Smooth muscle cell (in vitro differentiated cells): ENCODE data around the gene ANKRD49. TPM values are rescaled to one million over a fixed set of nuclear protein-coding genes. Genes with fewer than 3 reads are reported as not detected.
A peak's percentile ranks its signal among the peaks of the same experiment; 100 is the strongest.

Experiments used
- DNase-seq: peaks from one replicate; lab custom pipeline; 2025; ENCODE audit not compliant: unreplicated experiment; lab: John Stamatoyannopoulos, UW
- H2AFZ ChIP-seq: fragments of 200-600 bp; sonication (generic); 2 replicates; pipeline ENCODE4 v1.6.0; 2016; ENCODE audit warnings: antibody characterized with exemption, low read depth, mild to moderate bottlenecking
- H3F3A ChIP-seq: fragments of 200-600 bp; sonication (generic); 2 replicates; pipeline ENCODE4 v1.6.0; 2017; ENCODE audit warnings: antibody characterized with exemption, low read depth
- H3K27ac ChIP-seq: fragments of 200-600 bp; sonication (generic); 2 replicates; pipeline ENCODE4 v1.5.1; 2016; ENCODE audit warnings: low read depth, mild to moderate bottlenecking
- H3K27me3 ChIP-seq: fragments of 200-600 bp; sonication (generic); 2 replicates; pipeline ENCODE4 v1.6.1; 2016; ENCODE audit warnings: low read depth, mild to moderate bottlenecking
- H3K36me3 ChIP-seq: fragments of 200-600 bp; sonication (generic); 2 replicates; pipeline ENCODE4 v1.5.1; 2016; ENCODE audit warnings: low read depth
- H3K4me1 ChIP-seq: fragments of 200-600 bp; sonication (generic); 2 replicates; pipeline ENCODE4 v1.5.1; 2016; ENCODE audit warnings: low read depth
- H3K4me2 ChIP-seq: fragments of 200-600 bp; sonication (generic); 2 replicates; pipeline ENCODE4 v1.6.0; 2016; ENCODE audit warnings: mild to moderate bottlenecking
- H3K4me3 ChIP-seq: fragments of 200-600 bp; sonication (generic); 2 replicates; pipeline ENCODE4 v1.5.1; 2016; ENCODE audit warnings: mild to moderate bottlenecking
- H3K79me2 ChIP-seq: fragments of 200-600 bp; sonication (generic); 2 replicates; pipeline ENCODE4 v1.6.0; 2016; ENCODE audit warnings: low read depth, mild to moderate bottlenecking
- H3K9ac ChIP-seq: fragments of 200-600 bp; sonication (generic); 2 replicates; pipeline ENCODE4 v1.6.0; 2016; ENCODE audit warnings: low read depth
- H3K9me3 ChIP-seq: fragments of 200-600 bp; sonication (generic); replicated peaks from 2 replicates; pipeline ENCODE4 v1.5.1; 2016; ENCODE audit warnings: low read depth
- H4K20me1 ChIP-seq: fragments of 200-600 bp; sonication (generic); 2 replicates; pipeline ENCODE4 v1.6.0; 2016; ENCODE audit warnings: low read depth
- WGBS: methylation state at CpG from one replicate; pipeline ENCODE4 v1.1.7; 2016; ENCODE audit warnings: low lambda C conversion rate; 5-methylcytosine and 5-hydroxymethylcytosine counted together
- polyA plus RNA-seq: library from polyadenylated mRNA; unstranded; fragments of >200 nt; fragmentation: Nextera tagmentation; extraction: Ambion mirVana; gene quantifications from 2 replicates; pipeline ENCODE4 v1.2.1, GENCODE V29; 2016
- total RNA-seq: library from RNA; depleted of rRNA; stranded (reverse); fragments of >200 nt; gene quantifications from 2 replicates; pipeline ENCODE4 v1.2.3, GENCODE V29; 2014
- TF ChIP-seq, protein P1 (sequence below): fragments of 200-600 bp; sonication (generic); IDR thresholded peaks from 2 replicates; pipeline ENCODE4 v1.5.1; 2017; ENCODE audit warnings: borderline replicate concordance, mild to moderate bottlenecking, antibody characterized with exemption; ENCODE audit not compliant: insufficient read depth, poor library complexity, severe bottlenecking

The ANKRD49 gene
- total and polyA plus RNA-seq, 2 experiments from 2014 or later, result 13.6 to 20.3 TPM

DNA sequence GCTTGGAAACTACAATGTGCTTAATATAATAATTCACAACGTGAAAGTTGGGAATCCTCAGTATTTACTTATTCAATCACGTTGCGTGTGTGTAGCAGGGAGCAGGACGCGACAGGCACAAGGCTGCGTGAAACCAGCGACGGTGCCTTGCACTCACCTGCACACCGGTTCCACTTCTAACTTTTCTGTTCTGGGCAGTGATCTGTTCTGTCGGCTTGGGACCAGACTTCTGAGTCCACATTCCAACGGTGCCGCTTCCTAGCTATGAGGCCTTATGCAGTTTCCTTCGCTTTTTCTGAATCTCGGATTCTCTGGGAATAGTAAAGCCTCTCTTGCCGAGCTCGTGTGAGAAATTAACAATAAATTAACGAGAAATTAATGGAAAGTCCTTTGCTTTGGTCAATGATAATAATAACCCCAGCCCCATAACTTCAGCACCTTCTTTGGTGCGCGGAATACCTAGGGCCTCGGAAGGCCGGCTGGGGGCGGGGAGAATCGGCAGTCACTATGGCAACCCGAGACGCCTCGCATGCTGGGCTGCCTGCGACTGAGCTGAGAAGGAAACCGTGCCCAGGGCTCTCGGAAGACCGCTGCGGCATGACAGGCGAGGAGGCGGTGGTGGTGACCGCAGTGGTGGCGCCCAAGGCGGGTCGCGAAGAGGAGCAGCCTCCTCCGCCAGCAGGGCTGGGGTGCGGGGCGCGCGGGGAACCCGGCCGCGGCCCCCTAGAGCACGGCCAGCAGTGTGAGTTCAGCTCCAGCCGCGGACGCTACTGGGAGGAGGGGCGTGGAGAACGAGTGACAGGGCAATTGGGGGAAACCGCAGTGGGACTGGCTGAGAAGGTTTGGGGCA lies 18.4 kb downstream of the ANKRD49 start, which contains the start of gene C11orf97:
Gene C11orf97 (plus strand): TSS at position 530 of the 850 bp plus-strand sequence. CDS start 68 bp downstream, at position 598.
- H3K9ac ChIP-seq, result no peak within 1 kb of the TSS
- peak; percentile 10 for DNase-seq
- peak within 1 kb of the TSS; percentile 56 for H3K4me3 ChIP-seq
- H3K36me3 ChIP-seq, result no peaks in the 10 kb centered on the region
- H2AFZ ChIP-seq, result peak within 1 kb of the TSS; percentile 81
- no peaks in the 10 kb centered on the region for H3K9me3 ChIP-seq
- H3K4me1 ChIP-seq, result no peaks in the 10 kb centered on the region
- WGBS, result 20% methylated on average over 38 of the region's 53 CpGs
- no peaks in the 10 kb centered on the region for H4K20me1 ChIP-seq
- no peak within 1 kb of the TSS for H3K27ac ChIP-seq
- TF ChIP-seq, protein P1, sequence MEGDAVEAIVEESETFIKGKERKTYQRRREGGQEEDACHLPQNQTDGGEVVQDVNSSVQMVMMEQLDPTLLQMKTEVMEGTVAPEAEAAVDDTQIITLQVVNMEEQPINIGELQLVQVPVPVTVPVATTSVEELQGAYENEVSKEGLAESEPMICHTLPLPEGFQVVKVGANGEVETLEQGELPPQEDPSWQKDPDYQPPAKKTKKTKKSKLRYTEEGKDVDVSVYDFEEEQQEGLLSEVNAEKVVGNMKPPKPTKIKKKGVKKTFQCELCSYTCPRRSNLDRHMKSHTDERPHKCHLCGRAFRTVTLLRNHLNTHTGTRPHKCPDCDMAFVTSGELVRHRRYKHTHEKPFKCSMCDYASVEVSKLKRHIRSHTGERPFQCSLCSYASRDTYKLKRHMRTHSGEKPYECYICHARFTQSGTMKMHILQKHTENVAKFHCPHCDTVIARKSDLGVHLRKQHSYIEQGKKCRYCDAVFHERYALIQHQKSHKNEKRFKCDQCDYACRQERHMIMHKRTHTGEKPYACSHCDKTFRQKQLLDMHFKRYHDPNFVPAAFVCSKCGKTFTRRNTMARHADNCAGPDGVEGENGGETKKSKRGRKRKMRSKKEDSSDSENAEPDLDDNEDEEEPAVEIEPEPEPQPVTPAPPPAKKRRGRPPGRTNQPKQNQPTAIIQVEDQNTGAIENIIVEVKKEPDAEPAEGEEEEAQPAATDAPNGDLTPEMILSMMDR, result no peak
- H3F3A ChIP-seq, result no peaks in the 10 kb centered on the region
- peak within 1 kb of the TSS; percentile 89 for H3K4me2 ChIP-seq
- no peaks in the 10 kb centered on the region for H3K79me2 ChIP-seq
- H3K27me3 ChIP-seq, result peaks cover 28% of the 10 kb centered on the region

DNA sequence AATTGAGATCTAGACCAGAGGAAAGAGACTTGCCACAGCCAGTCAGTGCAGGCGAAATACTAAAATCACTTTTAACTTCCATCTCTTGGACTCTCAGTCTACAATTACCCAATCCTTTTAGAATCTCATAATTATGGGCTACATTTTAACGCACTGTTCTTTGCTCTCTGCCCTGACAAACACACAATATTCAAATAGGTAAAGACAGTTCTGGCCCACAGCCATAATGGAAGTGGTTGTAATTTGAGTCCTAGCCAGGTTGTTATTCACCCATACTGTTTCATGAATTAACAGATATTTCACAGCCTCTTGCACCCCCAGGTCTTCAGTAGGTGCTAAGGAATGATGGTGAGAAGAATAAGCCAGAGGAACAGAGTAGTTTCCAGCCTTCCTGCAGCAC lies 19.3 kb downstream of the ANKRD49 start:
- WGBS, result 83% methylated on average over 2 of the region's 2 CpGs
- Histone ChIP-seq H4K20me1 (no peaks in the 10 kb centered on the region), H3K27ac (no peak overlapping the region), H3K9me3 (no peaks in the 10 kb centered on the region), H3K9ac (no peak overlapping the region), H3K4me2 (peak overlapping the region; percentile 89), H2AFZ (no peak overlapping the region), H3K4me3 (no peak overlapping the region), H3F3A (no peaks in the 10 kb centered on the region), H3K4me1 (no peaks in the 10 kb centered on the region), H3K36me3 (no peaks in the 10 kb centered on the region), H3K27me3 (peaks cover 31% of the 10 kb centered on the region), H3K79me2 (no peaks in the 10 kb centered on the region)
- TF ChIP-seq, protein P1, result no peak
- DNase-seq, result no peak

DNA sequence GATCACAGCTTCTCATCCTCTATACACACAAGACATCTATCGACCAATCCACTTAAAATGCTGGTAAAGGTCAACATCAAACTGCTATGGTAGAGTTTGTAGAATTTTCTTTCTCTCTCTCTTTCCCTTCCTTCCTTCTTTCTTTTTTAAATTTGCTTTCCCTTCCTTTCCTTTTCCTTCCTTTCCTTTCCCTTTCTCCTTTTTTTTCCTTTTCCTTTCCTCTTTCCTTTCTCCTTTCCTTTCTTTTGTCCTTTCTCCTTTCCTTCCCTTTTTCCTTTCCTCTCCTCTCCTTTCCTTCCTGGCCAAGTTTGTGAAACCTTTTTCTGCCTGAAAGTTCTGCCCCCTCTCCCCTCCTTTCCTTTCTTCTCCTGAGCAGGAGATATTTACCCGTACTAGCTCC lies 21.6 kb downstream of the ANKRD49 start:
- H3K27ac ChIP-seq, result no peak overlapping the region
- H3F3A ChIP-seq, result no peaks in the 10 kb centered on the region
- TF ChIP-seq, protein P1, result no peak
- H4K20me1 ChIP-seq, result no peaks in the 10 kb centered on the region
- H3K4me2 ChIP-seq, result no peak overlapping the region
- no peak overlapping the region for H3K9ac ChIP-seq
- H3K79me2 ChIP-seq, result no peaks in the 10 kb centered on the region
- DNase-seq, result no peak
- 87% methylated on average over 2 of the region's 2 CpGs for WGBS
- H3K27me3 ChIP-seq, result peaks cover 31% of the 10 kb centered on the region
- H3K9me3 ChIP-seq, result no peaks in the 10 kb centered on the region
- no peak overlapping the region for H2AFZ ChIP-seq
- H3K4me1 ChIP-seq, result no peaks in the 10 kb centered on the region
- H3K36me3 ChIP-seq, result no peaks in the 10 kb centered on the region
- no peak overlapping the region for H3K4me3 ChIP-seq
